Cardiac fibroblast (primary cell): ENCODE results near the gene MBP.

Experiments used
- DNase-seq, 2 donors: peaks; one replicate each; pipeline versions ENCODE4 v3.0.0 to v3.0.0-alpha.2; 2010; ENCODE audit warnings: low read depth in 2 of 2
- H3K4me3 ChIP-seq, 2 donors: replicated peaks in 1 of 2; 1 replicate in 1 of 2; 2 replicates in 1 of 2; pipeline ENCODE4 v1.5.1; 2011; ENCODE audit warnings: low read depth in 2 of 2, low read length in 2 of 2, mild to moderate bottlenecking in 2 of 2, moderate library complexity in 1 of 2
- CTCF ChIP-seq: IDR thresholded peaks from one replicate; pipeline ENCODE4 v1.5.1; 2011; ENCODE audit warnings: low read depth, mild to moderate bottlenecking, low read length, inconsistent platforms

MBP gene

GRCh38 chr18:77067291-77068061, 65.1 kb downstream of the MBP start:
- TF ChIP-seq CTCF, result peak; percentile 26
- H3K4me3 ChIP-seq, result no peak overlapping the region
- peak; percentile 95 to 96 for DNase-seq

GRCh38 chr18:77066689-77067088, 65.9 kb downstream of the MBP start:
- DNase-seq, result no peak
- no peak overlapping the region for H3K4me3 ChIP-seq
- TF ChIP-seq CTCF, result no peak

DNA sequence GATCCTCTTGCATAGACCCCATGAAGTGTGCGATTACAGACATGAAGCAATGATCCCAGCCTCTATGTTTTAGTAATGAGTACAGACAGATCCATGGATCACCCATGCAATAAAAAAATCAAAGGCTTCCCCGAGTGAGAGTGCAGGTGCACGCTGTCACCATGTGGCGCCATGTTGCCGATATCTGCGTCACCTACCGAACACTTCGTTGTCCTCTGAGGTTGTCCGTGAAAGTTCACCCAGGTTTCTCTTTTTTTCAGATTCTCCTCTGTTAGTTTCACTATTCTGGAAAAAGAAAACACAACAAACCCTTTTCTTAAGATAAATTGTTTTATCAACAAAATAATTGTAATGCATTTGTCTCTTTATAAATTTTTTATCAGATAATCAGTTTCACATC, 66.5 kb downstream of the MBP start:
- no peak for TF ChIP-seq CTCF
- no peak overlapping the region for H3K4me3 ChIP-seq
- no peak for DNase-seq

- DNase-seq, result peak; percentile 96 to 97
Measured at GRCh38 chr18:77065221-77065981, 67.2 kb downstream of the MBP start.

GRCh38 chr18:77063260-77063659, 69.3 kb downstream of the MBP start:
- no peak overlapping the region for H3K4me3 ChIP-seq
- peak; percentile 43 to 80 for DNase-seq
- TF ChIP-seq CTCF, result no peak

More at GRCh38 chr18:77065221-77065981, 67.2 kb downstream of the MBP start:
- no peak for TF ChIP-seq CTCF
- no peak overlapping the region for H3K4me3 ChIP-seq

- H3K4me3 ChIP-seq, result no peak overlapping the region
Measured at GRCh38 chr18:77062518-77063003, 70.0 kb downstream of the MBP start.

More at GRCh38 chr18:77062518-77063003, 70.0 kb downstream of the MBP start:
- no peak for TF ChIP-seq CTCF
- DNase-seq, result peak; percentile 81 to 95
